HG03342 (cell line): ENCODE measurements around the gene PIGZ.

ENCODE experiments used
- ATAC-seq: cut with Tn5 transposase; IDR thresholded peaks from one replicate; pipeline ENCODE4 v1.9.1; 2021; ENCODE audit warnings: mild to moderate bottlenecking, moderate library complexity; ENCODE audit not compliant: unreplicated experiment

The PIGZ gene

DNA sequence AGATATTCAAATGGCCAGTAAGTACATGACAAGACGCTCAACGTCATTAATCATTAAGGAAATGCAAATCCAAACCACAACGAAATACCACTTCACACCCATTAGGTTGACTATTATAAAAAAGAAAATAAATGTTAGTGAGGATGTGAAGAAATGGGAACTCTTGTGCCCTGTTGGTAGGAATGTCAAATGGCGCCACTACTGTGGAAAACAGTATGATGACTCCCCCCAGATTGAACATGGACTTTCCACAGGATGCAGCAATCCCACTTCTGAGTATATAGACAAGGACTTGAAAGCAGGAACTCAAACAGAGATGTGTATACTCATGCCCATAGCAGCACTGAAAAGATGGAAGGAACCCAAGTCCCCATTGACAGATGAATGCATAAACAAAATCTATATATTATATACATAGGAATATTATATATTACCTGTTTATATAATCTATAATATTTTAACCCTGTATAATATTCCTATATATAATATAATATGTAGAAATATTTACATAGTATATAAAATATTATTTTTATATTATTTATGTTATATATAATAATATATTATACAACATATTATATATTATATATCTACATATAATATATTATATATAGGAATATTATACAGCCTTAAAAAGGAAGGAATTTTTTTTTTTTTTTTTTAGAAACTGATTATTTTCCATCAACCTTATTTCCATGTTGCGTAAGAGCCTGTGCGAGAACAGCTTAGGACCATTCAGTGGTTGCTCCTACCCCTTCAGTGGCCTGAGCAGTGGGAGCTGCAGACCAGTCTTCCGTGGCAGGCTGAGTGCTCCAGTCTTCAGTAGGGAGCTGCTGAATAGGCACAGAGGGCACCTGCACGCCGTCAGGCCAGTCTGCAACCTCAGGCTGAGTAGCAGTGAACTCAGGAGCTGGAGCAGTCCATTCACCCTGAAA lies 17.6 kb upstream of the PIGZ start:
- no peak for ATAC-seq

DNA sequence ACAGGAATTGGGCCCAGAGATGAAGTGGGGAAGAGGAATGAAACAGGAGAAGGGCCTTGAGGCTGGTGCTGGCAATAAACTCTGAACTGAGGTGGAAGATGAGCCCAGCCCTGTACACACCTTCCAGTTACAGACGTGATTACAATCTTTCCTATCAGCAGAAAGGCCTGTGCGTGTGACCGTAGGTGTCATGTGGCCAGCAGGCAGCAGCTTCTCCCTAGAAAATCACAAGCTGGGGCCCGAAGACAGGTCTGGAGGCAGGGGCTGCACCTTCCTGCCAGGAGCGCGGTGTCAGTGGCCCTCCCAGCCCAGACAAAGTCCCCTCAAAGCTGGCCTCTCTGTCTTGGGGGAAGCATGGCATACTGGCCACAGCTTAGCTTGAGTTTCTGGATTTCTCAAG lies 16.7 kb upstream of the PIGZ start:
- ATAC-seq: no peak

DNA sequence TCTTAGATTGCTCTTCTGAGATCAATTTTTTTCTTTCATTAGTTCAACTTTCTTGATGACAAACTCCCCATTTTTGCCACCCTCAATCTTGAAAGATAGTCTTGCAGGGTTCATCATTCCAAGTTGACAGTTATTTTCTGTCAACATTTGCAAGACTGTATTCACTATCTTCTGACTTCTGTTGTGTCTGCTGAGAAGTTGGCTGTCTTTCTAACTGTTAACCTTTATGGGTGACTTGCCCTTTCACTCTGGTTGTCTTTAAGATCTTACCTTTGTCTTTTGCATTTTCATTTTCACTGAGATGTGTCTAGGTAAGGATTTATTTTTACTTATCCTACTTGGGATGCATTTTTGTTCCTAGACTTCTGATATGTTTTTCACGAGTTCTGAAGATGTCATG lies 14.6 kb upstream of the PIGZ start:
- ATAC-seq: no peak

DNA sequence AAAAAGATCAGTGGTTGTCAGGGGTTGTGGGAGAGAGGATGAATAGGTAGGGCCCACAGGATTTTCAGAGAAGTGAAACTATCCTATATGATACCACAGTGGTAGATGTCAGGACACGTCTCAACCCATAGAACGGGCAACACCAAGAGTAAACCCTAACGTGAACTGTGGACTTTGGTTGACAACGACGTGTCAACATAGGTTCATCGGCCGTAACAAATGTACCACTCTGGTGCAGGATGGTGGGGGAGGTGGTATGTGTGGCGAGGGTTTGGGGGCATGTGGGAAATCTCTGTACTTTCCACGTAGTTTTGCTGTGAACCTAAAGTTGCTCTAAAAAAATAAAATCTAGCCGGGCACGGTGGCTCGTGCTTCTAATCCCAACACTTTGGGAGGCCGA lies 13.0 kb upstream of the PIGZ start:
- ATAC-seq: no peak

DNA sequence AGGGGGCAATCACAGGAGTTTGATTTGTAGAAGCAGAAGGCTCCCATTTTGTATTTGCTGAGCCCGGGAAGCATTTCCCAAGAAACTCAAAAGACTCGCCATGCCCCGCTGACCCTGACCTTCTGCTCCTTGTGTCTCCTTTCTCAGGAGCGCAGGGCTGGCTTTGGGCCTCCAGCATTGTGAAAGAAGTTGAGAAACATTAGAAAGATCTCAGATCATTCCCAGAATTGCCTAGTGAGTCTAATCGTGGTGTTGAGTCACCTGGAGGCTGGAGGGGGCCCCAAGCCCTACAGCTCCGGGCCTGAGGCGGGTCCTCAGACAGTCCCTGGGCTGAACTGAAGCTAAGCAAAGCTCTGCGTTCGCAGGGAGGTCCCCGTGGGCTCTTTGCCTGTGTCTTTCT lies 10.9 kb upstream of the PIGZ start:
- no peak for ATAC-seq

DNA sequence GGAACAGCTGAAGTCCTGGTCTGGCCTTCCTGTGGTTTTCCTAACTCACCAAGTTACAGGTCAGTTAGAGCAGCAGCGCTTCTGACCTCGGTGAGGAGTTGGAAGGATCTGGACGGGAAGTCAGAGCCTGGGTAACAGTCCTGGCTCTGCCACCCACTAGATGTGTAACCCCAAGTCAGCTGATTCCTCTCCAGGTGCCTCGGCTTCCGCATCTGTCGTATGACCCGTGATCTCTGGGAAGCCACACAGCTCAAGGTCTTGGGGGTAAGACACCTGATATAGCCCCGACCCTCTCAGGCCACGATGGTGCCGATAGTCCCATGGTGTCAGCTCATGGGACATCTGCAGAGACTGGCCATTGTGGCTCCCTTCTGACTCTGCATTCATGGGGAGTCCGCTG lies 8.3 kb upstream of the PIGZ start:
- ATAC-seq: no peak

DNA sequence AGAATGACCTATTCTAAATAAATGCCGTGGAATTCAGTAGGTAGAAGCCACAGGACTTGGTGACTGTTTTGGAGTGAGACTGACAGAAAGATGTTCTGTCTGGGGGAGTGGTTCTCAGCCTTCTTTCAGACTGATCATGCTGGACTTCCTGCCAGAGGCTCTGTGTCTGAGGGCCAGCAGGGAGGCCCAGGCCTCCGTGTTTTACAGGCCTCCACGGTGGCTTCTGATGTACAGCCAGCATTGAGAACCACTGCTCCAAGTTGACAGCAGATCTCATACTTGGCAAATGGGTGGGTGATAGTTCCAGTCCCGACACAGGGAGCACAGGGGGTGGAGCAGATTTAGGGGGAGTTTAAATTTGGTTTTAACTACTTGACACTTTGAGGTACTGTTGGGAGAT lies 6.7 kb upstream of the PIGZ start:
- ATAC-seq: no peak

DNA sequence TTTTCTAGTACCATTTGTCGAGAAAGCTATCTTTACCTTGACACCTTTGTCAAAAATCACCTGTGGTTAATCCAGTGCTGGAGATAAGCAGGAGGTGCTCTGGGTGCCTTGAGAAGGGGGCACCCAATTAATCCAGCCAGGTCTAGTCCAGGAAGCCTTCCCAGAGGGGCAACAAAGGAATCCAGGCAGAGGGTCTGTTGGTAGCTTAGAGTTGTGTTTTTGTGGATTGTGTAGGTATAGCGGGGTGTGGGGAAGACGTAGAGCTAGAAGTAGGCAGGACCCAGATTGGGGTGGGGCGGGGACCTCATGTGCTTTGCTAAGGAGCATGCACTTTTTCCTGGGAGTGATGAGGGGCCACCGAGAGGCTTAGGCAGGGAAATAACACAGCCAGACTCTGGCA lies 6.0 kb upstream of the PIGZ start:
- ATAC-seq: no peak

DNA sequence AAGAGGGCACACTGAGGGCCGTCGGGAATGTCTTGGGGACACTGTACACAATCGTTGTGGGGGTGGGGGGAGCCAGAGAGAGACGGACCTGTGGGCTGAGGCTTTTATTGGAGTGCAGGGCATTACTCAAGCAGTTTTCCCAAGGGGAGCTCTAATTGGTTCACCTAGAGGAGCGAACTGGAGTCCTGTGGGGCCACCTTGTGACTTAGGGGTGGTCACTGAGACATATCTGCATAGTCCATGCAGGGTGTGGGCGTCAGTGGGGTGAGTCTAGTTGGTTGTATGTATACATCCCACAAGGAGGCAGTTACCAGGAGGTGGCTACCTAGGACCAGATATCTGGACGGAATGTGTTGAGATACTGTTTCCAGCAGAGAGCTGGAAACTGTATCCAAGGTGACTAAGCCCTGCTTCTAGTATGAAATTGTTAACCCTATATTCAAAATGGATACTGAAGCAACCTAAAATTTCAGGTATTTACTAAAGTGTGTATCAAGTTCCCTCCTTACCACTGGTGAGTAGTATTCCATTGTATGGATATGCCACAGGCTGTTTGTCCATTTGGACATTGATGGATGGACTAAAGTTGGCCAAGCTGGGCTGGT lies 2.6 kb upstream of the PIGZ start:
- no peak for ATAC-seq

DNA sequence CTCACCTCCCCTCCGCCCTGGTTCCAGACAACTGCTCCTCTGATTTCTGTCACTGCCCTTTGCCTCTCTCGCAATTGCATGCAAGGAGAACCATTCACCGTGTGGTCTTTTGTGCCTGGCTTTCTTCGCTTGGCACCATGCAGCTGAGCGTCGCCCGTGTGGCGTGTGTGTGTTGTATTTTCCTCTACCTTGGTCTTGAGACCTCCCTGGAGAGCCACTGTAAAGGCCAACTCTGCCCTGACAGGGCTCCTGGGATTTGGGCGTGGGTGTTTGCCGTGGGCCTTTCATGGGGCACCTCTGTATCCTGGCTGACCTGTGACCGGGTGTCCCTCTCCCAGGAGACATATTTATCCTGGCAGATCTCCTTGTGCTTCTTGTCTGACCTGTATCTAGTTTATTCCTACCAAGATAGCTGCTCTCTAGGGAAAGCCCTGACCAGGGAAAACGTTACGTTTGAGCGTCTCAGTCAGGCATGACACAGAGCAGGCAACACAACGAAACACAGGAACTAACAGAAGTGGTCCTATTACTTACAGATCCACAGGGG lies 2.0 kb upstream of the PIGZ start:
- no peak for ATAC-seq

DNA sequence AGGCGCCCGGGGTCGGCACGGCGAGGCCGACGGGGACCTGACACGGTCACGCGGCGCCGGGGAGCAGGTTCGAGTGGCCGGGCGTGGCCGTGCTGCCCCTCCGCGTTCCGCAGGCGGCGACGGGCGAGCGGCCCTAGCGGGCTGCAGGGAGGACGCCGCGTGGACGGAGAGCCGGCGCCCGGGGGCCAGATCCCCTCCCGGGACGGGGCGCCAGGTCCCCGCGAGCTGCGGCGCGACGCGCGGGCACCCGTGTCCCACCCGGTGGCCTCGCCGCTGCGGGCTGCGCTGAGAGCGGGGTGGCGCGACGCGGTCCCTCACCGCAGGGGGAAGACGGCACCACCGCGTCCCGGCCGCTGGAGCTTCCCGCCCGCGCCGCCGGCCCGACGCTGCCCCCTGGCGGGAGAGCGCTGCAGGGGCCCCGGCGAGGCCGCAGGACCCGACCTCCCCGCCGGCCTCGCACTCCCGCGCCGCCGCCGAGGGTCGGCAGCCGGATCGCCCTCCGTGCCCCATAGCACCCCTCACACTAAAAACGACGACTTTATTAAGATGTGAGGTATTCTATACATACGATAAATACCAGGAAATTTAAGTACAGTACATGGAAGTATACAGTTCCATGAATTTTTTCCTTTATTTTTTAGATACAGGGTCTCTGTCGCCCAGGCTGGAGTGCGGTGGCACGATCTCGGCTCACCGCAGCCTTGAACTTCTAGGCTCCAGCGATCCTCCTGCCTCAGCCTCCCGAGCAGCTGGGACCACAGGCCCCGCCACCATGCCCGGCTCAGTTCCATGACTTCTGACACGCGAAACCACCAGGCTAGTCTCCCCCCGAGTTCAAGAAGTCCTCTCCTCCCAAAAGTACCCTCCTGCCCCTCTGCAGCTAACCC lies 1.3 kb upstream of the PIGZ start:
- ATAC-seq: peak; percentile 53

DNA sequence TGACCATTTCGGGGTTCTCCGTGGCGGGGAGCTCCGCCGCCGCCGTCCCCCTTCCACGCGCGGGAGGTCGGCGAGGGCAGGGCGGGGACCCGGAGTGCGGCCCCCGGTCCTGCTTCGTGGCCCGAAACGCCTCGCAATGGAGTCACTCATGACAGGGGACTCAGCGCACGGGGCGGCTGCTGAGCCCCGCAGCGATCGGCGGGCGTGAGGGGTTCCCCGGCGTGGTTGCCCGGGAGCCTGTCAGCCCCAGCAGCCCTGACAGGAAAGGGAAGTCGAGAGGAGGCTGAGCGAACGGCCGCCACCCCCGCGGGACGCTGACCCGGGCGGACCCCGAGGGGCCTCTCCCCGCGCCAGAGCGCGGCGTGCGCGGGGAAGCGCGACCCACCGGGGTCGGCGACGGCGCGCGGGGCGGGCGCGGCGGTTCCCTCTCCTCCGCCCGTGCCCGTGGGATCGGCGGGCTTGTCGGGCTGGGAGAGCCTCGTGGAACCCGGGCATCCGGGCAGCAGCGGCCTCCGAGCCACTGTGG lies 564 bp upstream of the PIGZ start:
- ATAC-seq: peak; percentile 41

DNA sequence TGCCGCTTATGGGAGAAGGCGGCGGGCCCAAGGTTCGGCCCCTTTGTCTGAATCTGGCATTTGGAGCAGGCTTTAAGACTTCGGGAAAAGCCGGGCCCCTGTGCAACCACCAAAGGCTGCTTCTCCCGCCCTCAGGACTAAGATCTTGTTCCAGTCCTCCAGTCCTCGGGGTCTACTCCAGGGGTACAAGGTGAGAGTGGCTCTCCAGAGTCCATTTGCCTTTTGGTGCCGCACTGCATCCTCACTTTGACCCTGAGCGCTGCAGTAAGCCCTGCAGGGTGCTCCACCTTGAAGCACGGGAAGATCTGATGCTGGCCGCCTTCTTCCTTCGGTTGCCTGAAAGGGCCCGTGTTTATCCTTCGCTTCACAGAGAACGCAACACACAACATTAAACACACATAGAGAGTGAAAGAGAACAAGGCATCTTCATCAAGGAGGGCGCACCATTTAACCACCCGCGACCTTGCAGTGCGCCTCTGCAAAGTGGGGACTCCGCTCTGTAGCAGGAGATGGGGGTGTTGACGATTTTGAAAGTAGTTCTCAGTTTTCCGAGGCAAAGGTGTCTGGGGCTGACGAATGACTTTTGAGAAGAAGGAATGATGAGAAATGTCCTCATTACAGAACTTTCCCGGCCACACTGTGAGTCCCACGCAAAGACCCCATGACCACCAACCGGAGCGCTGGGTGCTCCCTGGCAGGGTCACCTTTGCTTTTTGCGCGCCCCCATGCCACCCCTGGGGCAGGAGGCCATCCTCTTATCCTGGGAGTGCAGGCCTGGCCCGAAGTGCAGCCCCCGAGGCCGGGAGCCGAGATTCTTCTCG lies 1.0 kb downstream of the PIGZ start:
- no peak for ATAC-seq

DNA sequence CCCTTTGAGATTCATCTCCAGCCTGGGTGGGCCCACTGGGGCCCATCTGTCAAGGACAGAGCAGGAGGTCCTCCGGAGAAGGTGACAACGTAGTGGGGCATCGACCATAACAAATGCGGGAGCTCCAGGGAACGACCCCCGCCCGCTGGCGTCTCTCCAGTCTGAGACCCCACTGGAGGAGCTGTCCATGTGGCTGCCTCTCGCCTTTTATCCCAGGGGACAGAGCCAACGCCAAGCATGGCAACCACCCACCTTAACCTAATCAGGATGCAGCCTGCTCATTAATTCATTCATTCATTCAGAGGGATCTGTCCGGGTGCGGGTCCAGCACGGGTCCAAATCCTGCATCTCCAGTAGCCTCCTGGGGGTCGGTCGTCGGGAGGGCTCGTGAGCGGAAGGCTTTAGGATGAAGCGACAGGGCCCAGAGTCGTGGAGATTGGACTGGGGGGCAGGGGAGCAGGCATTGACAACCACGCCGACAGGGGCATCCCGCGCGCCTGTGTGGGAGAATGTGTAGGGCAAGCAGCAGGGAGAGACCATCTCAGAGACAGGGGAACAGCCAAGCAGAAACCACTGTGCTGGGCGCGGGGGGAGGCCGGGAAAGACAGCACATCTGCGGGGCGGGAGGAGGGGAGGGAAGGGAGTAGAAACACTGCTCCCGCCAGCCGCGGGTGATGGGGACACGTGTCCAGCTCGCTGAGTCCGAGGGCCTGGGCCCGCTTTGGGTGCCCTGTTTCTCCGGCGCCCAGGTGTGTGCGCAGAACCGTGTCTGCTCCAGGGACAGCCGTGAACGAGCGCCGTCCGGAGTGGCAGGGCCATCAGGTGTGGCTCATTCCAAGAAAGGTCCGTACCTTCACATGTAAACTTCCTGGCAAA lies 1.9 kb downstream of the PIGZ start:
- ATAC-seq: no peak

DNA sequence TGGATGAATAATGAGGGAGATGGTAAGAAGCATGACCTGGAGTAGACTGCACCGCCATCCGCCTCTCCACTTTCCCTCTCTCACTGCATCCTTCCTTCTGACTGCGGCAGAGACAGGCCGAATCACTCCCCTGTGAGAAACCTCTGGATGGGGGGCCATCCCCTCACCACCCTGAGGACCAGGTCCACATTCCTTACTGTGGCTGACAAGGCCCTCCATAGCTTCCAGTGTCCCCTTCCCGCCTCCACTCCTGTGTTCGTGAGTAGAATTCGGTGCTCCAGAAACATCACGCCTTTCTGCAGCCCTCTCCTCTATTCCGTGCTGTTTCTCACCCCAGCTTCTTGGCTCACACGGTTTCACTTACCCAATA lies 2.8 kb downstream of the PIGZ start:
- no peak for ATAC-seq

DNA sequence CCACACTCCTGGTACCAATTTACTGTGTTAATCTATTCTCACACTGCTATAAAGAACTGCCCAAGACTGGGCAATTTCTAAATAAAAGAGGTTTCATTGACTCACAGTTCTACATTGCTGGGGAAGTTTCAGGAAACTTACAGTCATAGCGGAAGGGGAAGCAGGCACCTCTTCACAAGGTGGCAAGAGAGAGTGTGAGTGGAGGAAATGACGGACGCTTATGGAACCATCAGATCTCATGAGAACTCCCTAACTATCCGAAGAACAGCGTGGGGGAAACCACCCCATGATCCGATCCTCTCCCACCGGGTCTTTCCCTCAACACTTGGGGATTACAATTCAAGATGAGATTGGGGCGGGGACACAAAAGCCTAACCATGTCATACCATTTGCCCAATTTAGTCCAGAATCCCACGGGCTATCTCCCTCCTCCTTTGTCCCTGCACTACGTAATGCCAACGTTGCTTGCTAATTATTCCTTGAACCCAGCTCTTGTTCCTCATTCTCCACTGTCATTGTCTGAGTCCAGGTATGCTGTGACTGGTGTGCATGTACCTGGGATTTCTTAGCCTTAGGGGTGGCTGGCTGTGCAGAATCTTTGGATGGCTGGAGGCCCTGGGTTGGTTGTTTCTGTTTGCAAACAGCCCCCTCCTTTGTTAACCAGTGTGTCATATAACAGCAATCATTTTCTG lies 3.4 kb downstream of the PIGZ start:
- no peak for ATAC-seq

DNA sequence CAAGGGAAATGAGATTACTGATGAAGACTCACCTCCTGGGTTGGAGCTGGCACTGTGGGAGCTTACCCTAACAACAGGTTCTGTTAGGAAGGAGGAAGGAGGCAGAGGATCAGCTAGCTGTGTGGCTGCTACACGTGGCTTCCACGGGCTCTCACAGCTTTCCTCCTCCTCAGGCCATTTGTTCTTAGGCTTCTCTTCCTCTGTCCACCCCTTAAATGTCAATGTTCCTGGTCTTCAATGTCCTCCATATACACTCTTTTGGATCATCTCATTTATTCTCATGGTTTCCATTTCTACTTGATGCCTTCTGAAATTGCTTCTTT lies 5.0 kb downstream of the PIGZ start:
- ATAC-seq: no peak

DNA sequence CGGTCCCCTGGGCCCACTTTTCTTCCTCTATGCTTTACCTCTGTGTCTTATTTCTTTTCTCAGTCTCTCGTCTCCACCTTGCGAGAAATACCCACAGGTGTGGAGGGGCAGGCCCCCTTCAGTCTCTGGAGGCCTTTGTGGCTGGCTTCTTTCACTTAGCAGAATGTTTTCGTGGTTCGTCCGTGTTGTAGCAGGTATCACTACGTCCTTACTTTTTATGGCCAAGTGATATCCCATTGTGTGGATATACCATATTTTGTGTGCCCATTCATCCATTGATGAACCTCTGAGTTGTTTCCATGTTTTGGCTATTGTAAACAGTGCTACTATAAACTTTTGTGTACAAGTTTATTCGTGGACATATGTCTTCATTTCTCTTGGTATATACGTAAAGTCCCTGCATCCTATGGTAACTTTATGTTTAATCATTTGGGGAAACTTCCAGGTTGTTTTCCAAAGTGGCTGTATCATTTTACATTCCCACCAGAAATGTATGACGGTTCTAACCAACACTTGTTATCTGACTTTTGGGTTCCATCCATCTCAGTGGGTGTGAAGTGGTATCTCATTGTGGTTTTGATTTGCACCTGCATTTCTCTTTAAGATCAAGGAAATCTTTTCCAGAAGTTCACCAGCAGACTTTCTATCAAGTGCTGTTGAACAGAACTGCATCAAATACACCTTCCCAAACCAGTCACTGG lies 5.6 kb downstream of the PIGZ start:
- no peak for ATAC-seq
